HepG2 (cell line): Measurements from ENCODE around the gene BICDL1. TPM values are rescaled to one million over a fixed set of nuclear protein-coding genes. Genes with fewer than 3 reads are reported as not detected.

Source experiments
- ATAC-seq: fragments of 200-7000 bp; cut with Tn5 transposase; 3 replicates; pipeline ENCODE4 v1.9.1; 2020; ENCODE audit warnings: mild to moderate bottlenecking, moderate library complexity
- BruUV-seq: library from RNA; stranded (reverse); fragments of 400-500 nt; replicated peaks from 2 replicates; lab custom pipeline; 2021; lab: Mats Ljungman, UMichigan
- CTCF ChIA-PET: fragments of 300-600 bp; formaldehyde crosslinking; extraction: SDS; loops from one replicate; lab custom pipeline; 2021; ENCODE audit warnings: low total read pairs, inconsistent platforms, low intra/inter-chr PET ratio; lab: Yijun Ruan, JAX
- POLR2A ChIA-PET: fragments of 350-600 bp; sonication (Branson Sonifier 250); formaldehyde crosslinking; loops from one replicate; lab custom pipeline; 2020; ENCODE audit warnings: antibody characterized with exemption, inconsistent platforms; lab: Yijun Ruan, JAX
- DNase-seq: peaks from one replicate; pipeline ENCODE4 v3.0.0-alpha.2; 2015; ENCODE audit warnings: low spot score
- FAIRE-seq: peaks from 3 replicates; lab custom pipeline; 2011; peaks lifted over from hg19 to GRCh38; lab: Jason Lieb, UNC
- H2AFZ ChIP-seq: one replicate; pipeline ENCODE4 v1.6.1; 2011; ENCODE audit warnings: low read length, inconsistent platforms
- H3K27ac ChIP-seq: fragments of 300-600 bp; 3 replicates; pipeline ENCODE4 v1.8.0; 2011; ENCODE audit warnings: mixed run types, mild to moderate bottlenecking, mixed read lengths, low read length, inconsistent platforms; ENCODE audit not compliant: insufficient read depth; ENCODE audit errors: extremely low read length
- H3K27me3 ChIP-seq, 2 experiments: fragments of 200-600 bp in 1 of 2; 2 replicates in 1 of 2; 3 replicates in 1 of 2; pipeline versions ENCODE4 v1.6.0 to v1.8.0; 2011; ENCODE audit warnings: low read length in 2 of 2, mild to moderate bottlenecking in 2 of 2, moderate library complexity in 2 of 2, inconsistent platforms in 1 of 2; ENCODE audit not compliant: insufficient read depth in 2 of 2, control insufficient read depth in 1 of 2
- H3K36me3 ChIP-seq, 2 experiments: fragments of 200-600 bp in 1 of 2; replicated peaks in 1 of 2; 2 replicates in 1 of 2; 3 replicates in 1 of 2; pipeline versions ENCODE4 v1.5.1 to v1.8.0; 2011; ENCODE audit warnings: low read length in 2 of 2, inconsistent platforms in 1 of 2; ENCODE audit not compliant: insufficient read depth in 2 of 2, control insufficient read depth in 1 of 2
- H3K4me1 ChIP-seq: 2 replicates; pipeline ENCODE4 v1.5.1; 2012; ENCODE audit warnings: low read length, inconsistent platforms; ENCODE audit not compliant: insufficient read depth
- H3K4me2 ChIP-seq: 2 replicates; pipeline ENCODE4 v1.6.0; 2011; ENCODE audit warnings: low read depth, low read length, inconsistent platforms
- H3K4me3 ChIP-seq, 3 experiments: fragments of 200-600 bp in 1 of 3; sonication (generic), shearing (Covaris generic) in 1 of 3; replicated peaks in 1 of 3; 2 replicates each; pipeline ENCODE4 v1.5.1; 2011 to 2016; ENCODE audit warnings: low read length in 3 of 3, inconsistent platforms in 2 of 3, low read depth in 2 of 3, mild to moderate bottlenecking in 2 of 3, control low read depth in 1 of 3, mixed read lengths in 1 of 3; ENCODE audit not compliant: insufficient read depth in 1 of 3
- H3K79me2 ChIP-seq: one replicate; pipeline ENCODE4 v1.6.1; 2011; ENCODE audit warnings: low read length, inconsistent platforms; ENCODE audit not compliant: insufficient read depth
- H3K9ac ChIP-seq: 2 replicates; pipeline ENCODE4 v1.6.0; 2011; ENCODE audit warnings: mild to moderate bottlenecking, low read depth, low read length, inconsistent platforms; ENCODE audit not compliant: insufficient read depth
- H3K9me3 ChIP-seq: 2 replicates; pipeline ENCODE4 v1.5.1; 2012; ENCODE audit warnings: mild to moderate bottlenecking, low read length
- H4K20me1 ChIP-seq: 2 replicates; pipeline ENCODE4 v1.6.0; 2011; ENCODE audit warnings: inconsistent platforms, mild to moderate bottlenecking, low read length, moderate library complexity; ENCODE audit not compliant: insufficient read depth
- ZC3H13 ChIP-seq: sonication (generic); formaldehyde crosslinking; IDR thresholded peaks from 2 replicates; pipeline ENCODE4 v1.8.1; 2023; ENCODE audit warnings: mild to moderate bottlenecking, missing genetic modification reagents, moderate library complexity
- ZNF101 ChIP-seq: sonication (generic); formaldehyde crosslinking; IDR thresholded peaks from 2 replicates; pipeline ENCODE4 v1.4.0; 2020; ENCODE audit warnings: mild to moderate bottlenecking, low read depth, missing genetic modification reagents, borderline replicate concordance
- ZNF746 ChIP-seq: sonication (generic); formaldehyde crosslinking; IDR thresholded peaks from 2 replicates; pipeline ENCODE4 v1.8.0; 2022; ENCODE audit warnings: mild to moderate bottlenecking, missing genetic modification reagents
- WGBS: methylation state at CpG from one replicate; pipeline ENCODE4 v1.1.6; 2017; ENCODE audit warnings: low lambda C conversion rate; 5-methylcytosine and 5-hydroxymethylcytosine counted together
- in situ Hi-C: cut with HindIII; loops from 2 replicates; pipeline ENCODE4 v1.10.0; 2017; ENCODE audit warnings: low pct_unique_long_range_greater_than_20kb; ENCODE audit not compliant: extremely low pct_ligation_motif_present
- intact Hi-C: fragments of 100-400 bp; cut with micrococcal nuclease; formaldehyde crosslinking; loops from one replicate; pipeline ENCODE4 v1.10.0; 2022; ENCODE audit not compliant: unreplicated experiment
- polyA plus RNA-seq, 8 experiments: library from polyadenylated mRNA; depleted of rRNA in 3 of 8; stranded (reverse) in 7 of 8; unstranded in 1 of 8; fragments of >200 nt; fragmentation: Illumina TruSeq in 4 of 8; extraction: Trizol in 4 of 8; gene quantifications; 2 replicates each; pipeline versions ENCODE4 v1.2.1 to v1.2.3, GENCODE V29; 2011 to 2016; ENCODE audit warnings: low read depth in 4 of 8, missing spikeins in 1 of 8, mixed read lengths in 1 of 8; ENCODE audit not compliant: insufficient read depth in 1 of 8
- total RNA-seq, 5 experiments: library from RNA; depleted of rRNA; stranded (reverse); fragments of >200 nt; fragmentation: Illumina TruSeq; extraction: Trizol; gene quantifications; 2 replicates each; pipeline ENCODE4 v1.2.3, GENCODE V29; 2016; ENCODE audit warnings: low read depth in 1 of 5
- TF ChIP-seq, protein P1 (sequence below): sonication (generic); formaldehyde crosslinking; conservative IDR thresholded peaks from 2 replicates; pipeline ENCODE4 v1.5.0; 2020; ENCODE audit warnings: missing genetic modification reagents
- TF ChIP-seq, protein P2 (sequence below): sonication (generic); formaldehyde crosslinking; IDR thresholded peaks from 2 replicates; pipeline ENCODE4 v1.5.1; 2020; ENCODE audit warnings: mild to moderate bottlenecking, missing genetic modification reagents, moderate library complexity

BICDL1 gene
- total and polyA plus RNA-seq, 2 of the 13 experiments (the other 11 are each of a cell fraction or from before 2014, with no cell fraction given) = 3.6 to 9.7 TPM

DNA sequence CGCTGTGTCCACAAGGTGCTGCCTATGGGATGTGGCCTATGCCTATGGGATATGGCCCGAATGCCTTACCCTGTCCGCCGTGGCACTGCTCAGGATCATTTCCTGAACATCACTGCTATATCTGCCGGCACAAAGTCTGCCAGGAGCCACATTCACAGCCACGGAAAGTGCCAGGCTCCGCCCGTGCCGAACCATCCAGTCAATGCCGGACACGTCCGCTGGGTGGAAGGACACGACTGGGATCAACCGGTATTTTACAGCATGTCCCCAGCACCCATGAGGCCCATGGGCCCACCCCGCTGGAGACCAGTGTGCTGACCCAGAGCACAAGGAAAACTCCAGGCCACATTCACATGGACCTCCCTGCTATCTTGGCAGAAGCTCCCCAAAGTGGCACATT is 142.1 kb downstream of the BICDL1 start:
- H4K20me1 ChIP-seq = no peaks in the 10 kb centered on the region
- no peak for FAIRE-seq
- H3K36me3 ChIP-seq = peaks cover 52 to 89% of the 10 kb centered on the region in 2 experiments
- H3K4me2 ChIP-seq = no peak overlapping the region
- TF ChIP-seq, protein P1, sequence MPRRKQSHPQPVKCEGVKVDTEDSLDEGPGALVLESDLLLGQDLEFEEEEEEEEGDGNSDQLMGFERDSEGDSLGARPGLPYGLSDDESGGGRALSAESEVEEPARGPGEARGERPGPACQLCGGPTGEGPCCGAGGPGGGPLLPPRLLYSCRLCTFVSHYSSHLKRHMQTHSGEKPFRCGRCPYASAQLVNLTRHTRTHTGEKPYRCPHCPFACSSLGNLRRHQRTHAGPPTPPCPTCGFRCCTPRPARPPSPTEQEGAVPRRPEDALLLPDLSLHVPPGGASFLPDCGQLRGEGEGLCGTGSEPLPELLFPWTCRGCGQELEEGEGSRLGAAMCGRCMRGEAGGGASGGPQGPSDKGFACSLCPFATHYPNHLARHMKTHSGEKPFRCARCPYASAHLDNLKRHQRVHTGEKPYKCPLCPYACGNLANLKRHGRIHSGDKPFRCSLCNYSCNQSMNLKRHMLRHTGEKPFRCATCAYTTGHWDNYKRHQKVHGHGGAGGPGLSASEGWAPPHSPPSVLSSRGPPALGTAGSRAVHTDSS (CRISPR knock-in tag) = no peak
- no peak overlapping the region for H3K4me3 ChIP-seq
- no peak for DNase-seq
- 97% methylated on average over 15 of the region's 15 CpGs for WGBS
- ATAC-seq = no peak
- POLR2A ChIA-PET = no interaction called here
- in situ Hi-C loops (no loop called here), intact Hi-C loops (no loop called here)
- H3K4me1 ChIP-seq = no peaks in the 10 kb centered on the region
- no peak overlapping the region for H3K27ac ChIP-seq
- no peaks in the 10 kb centered on the region for H3K79me2 ChIP-seq
- no peaks in the 10 kb centered on the region for H3K9me3 ChIP-seq
- no TSS peak for BruUV-seq
- CTCF ChIA-PET = no interaction called here
- H2AFZ ChIP-seq = no peak overlapping the region
- no peaks in the 10 kb centered on the region for H3K27me3 ChIP-seq
- H3K9ac ChIP-seq = no peak overlapping the region

DNA sequence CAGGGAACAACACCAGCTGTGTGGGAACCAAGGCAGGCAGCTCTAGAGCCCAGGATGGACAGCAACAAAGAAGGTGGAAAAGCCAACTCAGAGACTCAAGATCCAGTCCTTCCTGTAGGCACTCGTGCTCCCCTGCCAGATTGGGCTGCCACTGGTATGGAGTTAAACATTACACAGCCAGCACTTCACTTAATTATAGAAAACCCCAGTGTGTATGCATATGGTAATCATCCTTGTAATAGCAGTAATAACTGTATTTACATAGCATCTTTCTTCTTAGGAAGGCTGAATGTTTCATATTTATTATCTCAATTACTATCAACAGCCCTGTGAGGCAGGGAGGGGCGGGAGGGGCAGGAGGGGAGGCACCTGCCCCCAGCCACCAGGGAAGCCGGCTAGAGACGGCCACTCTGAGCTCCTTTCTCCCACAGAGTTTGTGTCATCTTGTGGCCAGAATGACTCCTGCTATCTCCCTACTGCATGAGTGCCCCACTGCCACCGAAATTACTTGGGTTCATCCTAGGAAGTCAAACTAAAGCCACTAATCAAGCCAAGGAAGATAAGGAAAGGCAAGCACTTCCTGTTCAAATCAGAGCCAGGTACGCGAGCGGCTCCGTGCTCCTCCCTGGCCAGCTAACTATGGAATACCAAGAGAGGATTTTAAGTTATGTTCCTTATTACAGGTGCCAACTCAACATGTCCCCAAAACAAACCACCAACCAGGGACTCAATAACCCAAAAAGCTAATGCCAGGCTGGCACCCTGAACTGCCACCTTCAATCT is 143.2 kb downstream of the BICDL1 start:
- no peaks in the 10 kb centered on the region for H3K4me1 ChIP-seq
- CTCF ChIA-PET = no interaction called here
- H3K27me3 ChIP-seq = no peaks in the 10 kb centered on the region
- H3K27ac ChIP-seq = no peak overlapping the region
- over 99% methylated on average over 8 of the region's 9 CpGs for WGBS
- ATAC-seq (no peak), FAIRE-seq (no peak), DNase-seq (no peak)
- POLR2A ChIA-PET = no interaction called here
- no peaks in the 10 kb centered on the region for H4K20me1 ChIP-seq
- in situ Hi-C loops (no loop called here), intact Hi-C loops (no loop called here)
- H3K4me2 ChIP-seq = no peak overlapping the region
- no peak overlapping the region for H2AFZ ChIP-seq
- H3K4me3 ChIP-seq = no peak overlapping the region
- no TSS peak for BruUV-seq
- peaks cover 60 to 93% of the 10 kb centered on the region in 2 experiments for H3K36me3 ChIP-seq
- H3K79me2 ChIP-seq = no peaks in the 10 kb centered on the region
- no peak overlapping the region for H3K9ac ChIP-seq
- H3K9me3 ChIP-seq = no peaks in the 10 kb centered on the region
- TF ChIP-seq ZC3H13 (no peak), ZNF746 (CRISPR knock-in tag) (no peak), ZNF101 (CRISPR knock-in tag) (no peak)
- TF ChIP-seq, protein P2, sequence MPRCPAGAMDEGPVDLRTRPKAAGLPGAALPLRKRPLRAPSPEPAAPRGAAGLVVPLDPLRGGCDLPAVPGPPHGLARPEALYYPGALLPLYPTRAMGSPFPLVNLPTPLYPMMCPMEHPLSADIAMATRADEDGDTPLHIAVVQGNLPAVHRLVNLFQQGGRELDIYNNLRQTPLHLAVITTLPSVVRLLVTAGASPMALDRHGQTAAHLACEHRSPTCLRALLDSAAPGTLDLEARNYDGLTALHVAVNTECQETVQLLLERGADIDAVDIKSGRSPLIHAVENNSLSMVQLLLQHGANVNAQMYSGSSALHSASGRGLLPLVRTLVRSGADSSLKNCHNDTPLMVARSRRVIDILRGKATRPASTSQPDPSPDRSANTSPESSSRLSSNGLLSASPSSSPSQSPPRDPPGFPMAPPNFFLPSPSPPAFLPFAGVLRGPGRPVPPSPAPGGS (CRISPR knock-in tag) = no peak
